SK-N-SH (cell line): ENCODE data around the gene NFILZ. TPM values are rescaled to one million over a fixed set of nuclear protein-coding genes. Genes with fewer than 3 reads are reported as not detected.

ENCODE experiments used
- CTCF ChIA-PET: fragments of 300-600, 350-600 bp; formaldehyde crosslinking; extraction: SDS; loops from one replicate; lab custom pipeline; 2021; lab: Yijun Ruan, JAX
- POLR2A ChIA-PET: fragments of 350-600 bp; sonication (Branson Sonifier 250); formaldehyde crosslinking; extraction: SDS; loops from one replicate; lab custom pipeline; 2020; ENCODE audit warnings: antibody characterized with exemption, inconsistent platforms; lab: Yijun Ruan, JAX
- DNase-seq: peaks from one replicate; pipeline ENCODE4 v3.0.0; 2012
- H2AFZ ChIP-seq: fragments of 200-600 bp; sonication (generic); 2 replicates; pipeline ENCODE4 v1.8.1; 2016; ENCODE audit warnings: antibody characterized with exemption, mild to moderate bottlenecking, low read depth
- H3F3A ChIP-seq: fragments of 200-600 bp; sonication (generic); replicated peaks from 2 replicates; pipeline ENCODE3; 2016; ENCODE audit warnings: antibody characterized with exemption, mild to moderate bottlenecking; ENCODE audit not compliant: insufficient read depth
- H3K27ac ChIP-seq, 2 experiments: fragments of 200-500 bp in 1 of 2; fragments of 200-600 bp in 1 of 2; sonication (Bioruptor generic) in 1 of 2; sonication (generic), shearing (Covaris generic) in 1 of 2; 2 replicates each; pipeline versions ENCODE4 v1.5.1 to v1.6.1; 2014 to 2016; ENCODE audit warnings: low read depth in 2 of 2, inconsistent platforms in 1 of 2, low read length in 1 of 2, mild to moderate bottlenecking in 1 of 2, mixed read lengths in 1 of 2
- H3K27me3 ChIP-seq: fragments of 200-600 bp; sonication (generic), shearing (Covaris generic); 2 replicates; pipeline ENCODE4 v1.6.1; 2016; ENCODE audit warnings: mixed run types; ENCODE audit not compliant: insufficient read depth
- H3K36me3 ChIP-seq, 2 experiments: fragments of 200-500 bp in 1 of 2; fragments of 200-600 bp in 1 of 2; sonication (Bioruptor generic) in 1 of 2; sonication (generic) in 1 of 2; replicated peaks in 1 of 2; 2 replicates each; pipeline versions ENCODE3 to v1.5.1; 2014 to 2016; ENCODE audit warnings: low read length in 1 of 2, mild to moderate bottlenecking in 1 of 2; ENCODE audit not compliant: insufficient read depth in 2 of 2, control insufficient read depth in 1 of 2
- H3K4me1 ChIP-seq, 2 experiments: fragments of 200-500 bp in 1 of 2; fragments of 200-600 bp in 1 of 2; sonication (Bioruptor generic) in 1 of 2; sonication (generic), shearing (Covaris generic) in 1 of 2; 2 replicates each; pipeline versions ENCODE4 v1.5.1 to v1.6.1; 2014 to 2016; ENCODE audit warnings: low read depth in 1 of 2, low read length in 1 of 2, mixed run types in 1 of 2; ENCODE audit not compliant: insufficient read depth in 2 of 2, control insufficient read depth in 1 of 2
- H3K4me2 ChIP-seq: fragments of 200-600 bp; sonication (generic), shearing (Covaris generic); 2 replicates; pipeline ENCODE4 v1.6.1; 2017; ENCODE audit warnings: mixed run types
- H3K4me3 ChIP-seq, 2 experiments: fragments of 200-500 bp in 1 of 2; fragments of 200-600 bp in 1 of 2; sonication (Bioruptor generic) in 1 of 2; sonication (generic), shearing (Covaris generic) in 1 of 2; 2 replicates each; pipeline versions ENCODE4 v1.5.1 to v1.8.1; 2014 to 2016; ENCODE audit warnings: low read depth in 2 of 2, inconsistent platforms in 1 of 2, low read length in 1 of 2, mild to moderate bottlenecking in 1 of 2, mixed read lengths in 1 of 2, moderate library complexity in 1 of 2
- H3K79me2 ChIP-seq: fragments of 200-600 bp; sonication (generic); 2 replicates; pipeline ENCODE4 v1.8.1; 2017; ENCODE audit warnings: mild to moderate bottlenecking; ENCODE audit not compliant: insufficient read depth
- H3K9ac ChIP-seq: fragments of 200-600 bp; sonication (generic); 2 replicates; pipeline ENCODE4 v1.6.1; 2017; ENCODE audit warnings: mixed run types
- H3K9me2 ChIP-seq: fragments of 200-600 bp; sonication (generic); 2 replicates; pipeline ENCODE4 v1.6.1; 2017; ENCODE audit warnings: mixed run types
- H3K9me3 ChIP-seq: fragments of 200-600 bp; sonication (generic); 2 replicates; pipeline ENCODE4 v1.6.1; 2017; ENCODE audit warnings: mixed run types, mild to moderate bottlenecking, moderate library complexity
- H4K20me1 ChIP-seq: fragments of 200-600 bp; sonication (generic); 2 replicates; pipeline ENCODE4 v1.6.1; 2017; ENCODE audit warnings: mild to moderate bottlenecking, mixed run types; ENCODE audit not compliant: insufficient read depth
- CHD2 ChIP-seq: fragments of 150-350 bp; IDR thresholded peaks from 2 replicates; pipeline ENCODE4 v1.6.1; 2018; ENCODE audit warnings: low read length; ENCODE audit not compliant: partially characterized antibody
- EP300 ChIP-seq, 2 experiments: IDR thresholded peaks; 2 replicates each; pipeline versions ENCODE4 v1.4.0 to v1.6.1; 2012; ENCODE audit warnings: borderline replicate concordance in 1 of 2, low read depth in 1 of 2, low read length in 1 of 2
- FOXM1 ChIP-seq: IDR thresholded peaks from 2 replicates; pipeline ENCODE4 v1.4.0; 2012; ENCODE audit warnings: low read depth, mild to moderate bottlenecking
- GATA2 ChIP-seq: sonication (generic); formaldehyde crosslinking; IDR thresholded peaks from 2 replicates; pipeline ENCODE4 v1.5.0; 2020; ENCODE audit warnings: mild to moderate bottlenecking, missing genetic modification reagents
- MEF2A ChIP-seq: IDR thresholded peaks from 2 replicates; pipeline ENCODE4 v1.4.0; 2012; ENCODE audit warnings: low read depth, borderline replicate concordance
- MXI1 ChIP-seq: IDR thresholded peaks from 2 replicates; pipeline ENCODE4 v1.6.1; 2012; ENCODE audit warnings: mild to moderate bottlenecking, low read depth, low read length, improper control_type of control experiment
- NFIC ChIP-seq: IDR thresholded peaks from 2 replicates; pipeline ENCODE4 v1.4.0; 2012; ENCODE audit warnings: borderline replicate concordance
- NRF1 ChIP-seq: IDR thresholded peaks from 2 replicates; pipeline ENCODE4 v1.6.1; 2012; ENCODE audit warnings: low read depth, mild to moderate bottlenecking, low read length
- REST ChIP-seq: IDR thresholded peaks from 2 replicates; pipeline ENCODE4 v1.6.1; 2012; ENCODE audit warnings: mild to moderate bottlenecking, low read depth, low read length, moderate library complexity
- RFX5 ChIP-seq: IDR thresholded peaks from 2 replicates; pipeline ENCODE4 v1.6.1; 2012; ENCODE audit warnings: mild to moderate bottlenecking, improper control_type of control experiment, low read length
- RXRA ChIP-seq: IDR thresholded peaks from 2 replicates; pipeline ENCODE4 v1.4.0; 2012; ENCODE audit warnings: low read depth, mild to moderate bottlenecking, borderline replicate concordance
- SIN3A ChIP-seq: IDR thresholded peaks from 2 replicates; pipeline ENCODE4 v1.6.1; 2012; ENCODE audit warnings: low read depth, mild to moderate bottlenecking, low read length, moderate library complexity, borderline replicate concordance
- TAF1 ChIP-seq: IDR thresholded peaks from 2 replicates; pipeline ENCODE4 v1.6.1; 2012; ENCODE audit warnings: low read depth, mild to moderate bottlenecking, low read length, moderate library complexity, borderline replicate concordance
- TCF12 ChIP-seq: IDR thresholded peaks from 2 replicates; pipeline ENCODE4 v1.4.0; 2012
- TEAD4 ChIP-seq: IDR thresholded peaks from 2 replicates; pipeline ENCODE4 v1.4.0; 2012; ENCODE audit warnings: mild to moderate bottlenecking, borderline replicate concordance; ENCODE audit not compliant: insufficient read depth
- USF1 ChIP-seq: IDR thresholded peaks from 2 replicates; pipeline ENCODE4 v1.4.0; 2012; ENCODE audit warnings: low read depth, borderline replicate concordance
- WGBS: methylation state at CpG from one replicate; pipeline ENCODE4 v1.1.6; 2017; ENCODE audit warnings: low lambda C conversion rate; 5-methylcytosine and 5-hydroxymethylcytosine counted together
- polyA plus RNA-seq, 3 experiments: library from polyadenylated mRNA; depleted of rRNA; stranded (reverse); fragments of >200 nt; gene quantifications; 2 replicates each; pipeline ENCODE4 v1.2.3, GENCODE V29; 2012
- TF ChIP-seq, protein P1 (sequence below): IDR thresholded peaks from 2 replicates; pipeline ENCODE4 v1.4.0; 2012; ENCODE audit warnings: low read depth, borderline replicate concordance
- TF ChIP-seq, protein P2 (sequence below): IDR thresholded peaks from 2 replicates; pipeline ENCODE4 v1.4.0; 2012; ENCODE audit warnings: low read depth
- TF ChIP-seq, protein P3 (sequence below): IDR thresholded peaks from 2 replicates; pipeline ENCODE4; 2012

Gene NFILZ
- polyA plus RNA-seq, 1 of the 3 experiments (the other 2 are of a cell fraction), result not detected

DNA sequence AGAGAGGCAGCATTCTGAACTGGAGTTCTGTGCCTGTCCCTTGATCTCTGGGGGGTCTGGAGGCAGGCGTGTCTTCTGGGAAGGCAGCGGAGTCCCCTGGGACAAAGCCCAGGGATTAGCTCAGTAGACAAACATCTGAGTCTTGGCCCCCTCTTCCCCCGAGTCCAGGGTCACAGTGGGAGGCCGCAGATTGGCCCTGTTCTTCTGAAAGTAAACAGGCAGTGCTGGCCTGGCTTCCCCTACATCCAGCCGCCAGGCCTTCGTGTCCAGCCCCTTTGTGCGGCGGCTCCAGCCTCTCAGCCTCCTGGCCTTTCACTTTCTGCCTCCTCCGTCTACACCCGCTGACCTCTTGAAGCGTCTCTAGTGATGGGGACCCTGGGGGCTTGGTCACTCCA, 989 bp downstream of the NFILZ start:
- WGBS, result 20% methylated on average over 11 of the region's 11 CpGs
- no peaks in the 10 kb centered on the region for H3K9me3 ChIP-seq
- no peaks in the 10 kb centered on the region for H4K20me1 ChIP-seq
- H3K4me2 ChIP-seq, result no peak overlapping the region
- H2AFZ ChIP-seq, result no peak overlapping the region
- no peaks in the 10 kb centered on the region; the same call in 1 of the 2 replicates for H3K27me3 ChIP-seq
- H3K9me2 ChIP-seq, result no peaks in the 10 kb centered on the region
- no peaks in the 10 kb centered on the region for H3F3A ChIP-seq
- TF ChIP-seq CHD2 (no peak), MEF2A (no peak), SIN3A (no peak), TEAD4 (no peak), NRF1 (no peak), USF1 (no peak), TCF12 (no peak), TAF1 (no peak), EP300 (IDR thresholded peaks at IDR 0.05; ENCODE audit: borderline replicate concordance in 1 of 2, low read depth in 1 of 2, low read length in 1 of 2) (no peak), REST (no peak), FOXM1 (no peak), RFX5 (no peak), MXI1 (no peak), GATA2 (CRISPR knock-in tag) (no peak), RXRA (no peak), NFIC (no peak)
- TF ChIP-seq, protein P1, sequence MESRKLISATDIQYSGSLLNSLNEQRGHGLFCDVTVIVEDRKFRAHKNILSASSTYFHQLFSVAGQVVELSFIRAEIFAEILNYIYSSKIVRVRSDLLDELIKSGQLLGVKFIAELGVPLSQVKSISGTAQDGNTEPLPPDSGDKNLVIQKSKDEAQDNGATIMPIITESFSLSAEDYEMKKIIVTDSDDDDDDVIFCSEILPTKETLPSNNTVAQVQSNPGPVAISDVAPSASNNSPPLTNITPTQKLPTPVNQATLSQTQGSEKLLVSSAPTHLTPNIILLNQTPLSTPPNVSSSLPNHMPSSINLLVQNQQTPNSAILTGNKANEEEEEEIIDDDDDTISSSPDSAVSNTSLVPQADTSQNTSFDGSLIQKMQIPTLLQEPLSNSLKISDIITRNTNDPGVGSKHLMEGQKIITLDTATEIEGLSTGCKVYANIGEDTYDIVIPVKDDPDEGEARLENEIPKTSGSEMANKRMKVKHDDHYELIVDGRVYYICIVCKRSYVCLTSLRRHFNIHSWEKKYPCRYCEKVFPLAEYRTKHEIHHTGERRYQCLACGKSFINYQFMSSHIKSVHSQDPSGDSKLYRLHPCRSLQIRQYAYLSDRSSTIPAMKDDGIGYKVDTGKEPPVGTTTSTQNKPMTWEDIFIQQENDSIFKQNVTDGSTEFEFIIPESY, result no peak
- TF ChIP-seq, protein P2, sequence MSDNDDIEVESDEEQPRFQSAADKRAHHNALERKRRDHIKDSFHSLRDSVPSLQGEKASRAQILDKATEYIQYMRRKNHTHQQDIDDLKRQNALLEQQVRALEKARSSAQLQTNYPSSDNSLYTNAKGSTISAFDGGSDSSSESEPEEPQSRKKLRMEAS, result no peak
- TF ChIP-seq, protein P3, sequence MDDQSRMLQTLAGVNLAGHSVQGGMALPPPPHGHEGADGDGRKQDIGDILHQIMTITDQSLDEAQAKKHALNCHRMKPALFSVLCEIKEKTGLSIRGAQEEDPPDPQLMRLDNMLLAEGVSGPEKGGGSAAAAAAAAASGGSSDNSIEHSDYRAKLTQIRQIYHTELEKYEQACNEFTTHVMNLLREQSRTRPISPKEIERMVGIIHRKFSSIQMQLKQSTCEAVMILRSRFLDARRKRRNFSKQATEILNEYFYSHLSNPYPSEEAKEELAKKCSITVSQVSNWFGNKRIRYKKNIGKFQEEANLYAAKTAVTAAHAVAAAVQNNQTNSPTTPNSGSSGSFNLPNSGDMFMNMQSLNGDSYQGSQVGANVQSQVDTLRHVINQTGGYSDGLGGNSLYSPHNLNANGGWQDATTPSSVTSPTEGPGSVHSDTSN, result no peak
- DNase-seq, result no peak
- H3K4me1 ChIP-seq, result no peaks in the 10 kb centered on the region; a peak in 1 of 4 replicates
- no peak overlapping the region for H3K27ac ChIP-seq
- H3K9ac ChIP-seq, result no peak overlapping the region
- CTCF ChIA-PET, result interaction anchor here (0.8 to 1.1 kb wide), 2 partner anchors 11 to 63 kb away, joined by 3 read pairs; no protein-coding TSS in a partner anchor
- H3K79me2 ChIP-seq, result no peaks in the 10 kb centered on the region
- H3K4me3 ChIP-seq, result no peak overlapping the region
- POLR2A ChIA-PET, result no interaction called here
- H3K36me3 ChIP-seq, result no peaks in the 10 kb centered on the region
